ENCODE results near the gene FOXD3.
"Not testable (repeated sequence)": the region's sequence is repeated elsewhere in the genome, so short reads cannot be mapped to it uniquely, and the experiment has no call there.

Gene FOXD3

DNA sequence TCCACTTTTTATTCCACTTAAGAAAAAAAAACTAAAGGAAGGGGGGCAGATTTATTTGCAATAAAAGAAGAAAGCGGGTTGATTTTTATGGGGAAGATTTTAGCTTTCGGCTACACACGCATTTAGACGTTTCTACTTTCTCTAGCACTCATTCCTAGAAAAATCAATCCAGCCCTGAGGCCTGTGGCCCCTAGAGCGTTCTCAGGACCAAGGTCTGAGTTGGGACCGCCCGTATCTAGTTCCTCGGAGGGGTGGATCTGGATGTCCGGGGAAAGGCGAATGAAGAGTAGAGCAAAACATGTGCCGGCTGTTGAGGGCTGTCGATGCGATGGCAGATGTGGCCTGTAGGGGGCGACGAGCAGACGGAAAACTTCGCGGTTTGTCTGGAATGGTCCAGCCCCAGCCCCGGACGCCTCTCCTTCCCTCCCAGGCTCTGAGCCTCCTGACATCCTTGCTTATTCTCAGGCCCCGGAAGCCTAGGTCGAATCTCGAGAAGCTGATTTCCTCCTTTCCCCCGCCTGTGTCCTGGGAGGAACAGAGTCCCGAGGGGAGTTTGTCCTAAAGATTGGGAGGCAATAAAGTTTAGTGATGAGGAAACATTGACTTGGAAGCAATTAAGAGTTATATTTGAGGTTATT is 5.2 kb downstream of the FOXD3 start:
- Histone ChIP-seq H3K27ac (ENCODE audit: insufficient read depth, low read length, poor library complexity, severe bottlenecking) (no peak overlapping the region), H3K4me1 (ENCODE audit: control insufficient read depth, insufficient read depth, low read length, poor library complexity, severe bottlenecking) (peaks cover 22% of the 10 kb centered on the region), H3K27me3 (replicated peaks; ENCODE audit: control insufficient read depth, insufficient read depth, low read length, poor library complexity, severe bottlenecking) (peaks cover 82% of the 10 kb centered on the region), H3K36me3 (ENCODE audit: control insufficient read depth, insufficient read depth, low read length) (no peaks in the 10 kb centered on the region), H3K4me3 (ENCODE audit: insufficient read depth, low read depth, low read length, poor library complexity, severe bottlenecking) (no peak overlapping the region), H3K9me3 (ENCODE audit: control insufficient read depth, low read length) (no peaks in the 10 kb centered on the region)
- no peak for DNase-seq

GRCh38 chr1:63328122-63328521 is 5.8 kb downstream of the FOXD3 start:
- no peak for DNase-seq
- Histone ChIP-seq H3K9me3 (ENCODE audit: control insufficient read depth, low read length) (no peaks in the 10 kb centered on the region), H3K27me3 (replicated peaks; ENCODE audit: control insufficient read depth, insufficient read depth, low read length, poor library complexity, severe bottlenecking) (peaks cover 81% of the 10 kb centered on the region), H3K27ac (ENCODE audit: insufficient read depth, low read length, poor library complexity, severe bottlenecking) (no peak overlapping the region), H3K4me1 (ENCODE audit: control insufficient read depth, insufficient read depth, low read length, poor library complexity, severe bottlenecking) (peaks cover 16% of the 10 kb centered on the region), H3K36me3 (ENCODE audit: control insufficient read depth, insufficient read depth, low read length) (no peaks in the 10 kb centered on the region), H3K4me3 (ENCODE audit: insufficient read depth, low read depth, low read length, poor library complexity, severe bottlenecking) (no peak overlapping the region)

- H3K27me3 ChIP-seq (replicated peaks; ENCODE audit: control insufficient read depth, insufficient read depth, low read length, poor library complexity, severe bottlenecking): peaks cover 81% of the 10 kb centered on the region
- H3K36me3 ChIP-seq (ENCODE audit: control insufficient read depth, insufficient read depth, low read length): no peaks in the 10 kb centered on the region
- no peak overlapping the region for H3K27ac ChIP-seq (ENCODE audit: insufficient read depth, low read length, poor library complexity, severe bottlenecking)
These were observed 6.4 kb downstream of the FOXD3 start for GRCh38 chr1:63328781-63329180.

DNA sequence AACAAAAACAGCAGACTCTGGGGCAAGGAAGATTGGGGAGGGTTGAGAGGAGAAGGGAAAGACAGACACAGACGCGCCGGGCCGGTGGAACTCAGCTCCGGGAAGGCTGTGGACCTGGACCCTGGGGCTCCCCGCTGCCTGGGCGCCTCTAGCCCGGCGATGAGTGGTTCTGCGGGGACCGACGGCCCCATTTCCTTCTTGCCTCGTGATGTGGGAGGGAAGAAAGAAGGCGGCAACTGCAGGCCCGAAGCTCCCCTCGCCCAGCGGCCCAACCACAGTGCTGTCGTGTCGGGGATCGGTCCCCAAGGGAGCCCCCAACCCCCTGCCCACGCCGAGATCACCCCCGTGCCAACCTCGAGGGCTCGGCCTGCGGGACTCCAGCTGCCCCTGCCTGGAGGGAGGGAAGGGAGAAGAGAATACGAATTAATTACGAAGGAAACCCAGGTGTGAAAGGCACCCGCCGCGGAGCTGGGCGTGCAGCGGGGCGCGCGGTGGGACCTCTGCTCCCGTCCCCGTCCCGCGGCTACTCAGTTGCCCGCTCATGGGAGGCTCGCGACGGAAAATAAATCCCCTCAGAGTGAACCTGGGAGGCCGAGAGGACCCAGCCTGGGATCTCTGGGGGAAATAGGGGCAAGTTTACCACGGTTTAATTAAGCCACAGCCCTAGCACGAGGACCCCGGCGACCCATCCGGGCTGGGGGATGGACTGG is 7.4 kb downstream of the FOXD3 start:
- no peak for DNase-seq
- Histone ChIP-seq H3K27ac (ENCODE audit: insufficient read depth, low read length, poor library complexity, severe bottlenecking) (no peak overlapping the region), H3K27me3 (replicated peaks; ENCODE audit: control insufficient read depth, insufficient read depth, low read length, poor library complexity, severe bottlenecking) (peaks cover 73% of the 10 kb centered on the region), H3K9me3 (ENCODE audit: control insufficient read depth, low read length) (no peaks in the 10 kb centered on the region), H3K4me3 (ENCODE audit: insufficient read depth, low read depth, low read length, poor library complexity, severe bottlenecking) (no peak overlapping the region), H3K36me3 (ENCODE audit: control insufficient read depth, insufficient read depth, low read length) (no peaks in the 10 kb centered on the region), H3K4me1 (ENCODE audit: control insufficient read depth, insufficient read depth, low read length, poor library complexity, severe bottlenecking) (peaks cover 8% of the 10 kb centered on the region)

More at GRCh38 chr1:63328781-63329180, 6.4 kb downstream of the FOXD3 start:
- peaks cover 16% of the 10 kb centered on the region for H3K4me1 ChIP-seq (ENCODE audit: control insufficient read depth, insufficient read depth, low read length, poor library complexity, severe bottlenecking)
- no peaks in the 10 kb centered on the region for H3K9me3 ChIP-seq (ENCODE audit: control insufficient read depth, low read length)
- H3K4me3 ChIP-seq (ENCODE audit: insufficient read depth, low read depth, low read length, poor library complexity, severe bottlenecking): no peak overlapping the region
- no peak for DNase-seq

DNA sequence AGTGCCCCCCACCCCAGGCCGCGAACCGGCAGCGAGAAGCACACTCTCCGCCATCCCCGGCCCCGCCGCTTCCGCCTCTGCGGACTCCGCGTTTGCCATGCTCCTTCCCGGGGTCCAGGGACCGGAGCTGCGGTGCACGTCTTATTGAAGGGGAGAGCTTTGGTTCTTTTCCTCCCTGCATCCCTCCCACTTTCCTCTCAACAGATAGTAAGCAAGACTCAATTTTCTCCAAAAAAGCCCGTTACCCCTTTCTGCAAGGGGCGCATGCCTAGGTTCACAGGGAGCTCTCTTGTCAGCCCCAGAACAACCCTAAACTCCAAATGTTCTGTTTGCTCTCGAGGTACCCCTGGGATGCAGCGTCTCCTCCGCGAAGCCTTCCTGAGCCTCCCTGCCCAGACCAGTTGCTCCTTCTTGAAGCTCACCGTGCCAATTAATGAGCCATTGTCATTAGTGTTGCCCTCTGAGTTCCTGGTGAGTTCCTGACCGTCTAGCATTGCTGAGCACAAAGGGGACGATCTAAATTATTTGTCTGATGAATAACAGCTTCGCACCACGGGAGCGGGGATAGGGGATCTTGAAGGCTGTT is 8.1 kb downstream of the FOXD3 start:
- peaks cover 70% of the 10 kb centered on the region for H3K27me3 ChIP-seq (replicated peaks; ENCODE audit: control insufficient read depth, insufficient read depth, low read length, poor library complexity, severe bottlenecking)
- no peaks in the 10 kb centered on the region for H3K9me3 ChIP-seq (ENCODE audit: control insufficient read depth, low read length)
- no peak overlapping the region for H3K4me3 ChIP-seq (ENCODE audit: insufficient read depth, low read depth, low read length, poor library complexity, severe bottlenecking)
- DNase-seq: no peak
- peaks cover 8% of the 10 kb centered on the region for H3K4me1 ChIP-seq (ENCODE audit: control insufficient read depth, insufficient read depth, low read length, poor library complexity, severe bottlenecking)
- no peak overlapping the region for H3K27ac ChIP-seq (ENCODE audit: insufficient read depth, low read length, poor library complexity, severe bottlenecking)
- H3K36me3 ChIP-seq (ENCODE audit: control insufficient read depth, insufficient read depth, low read length): no peaks in the 10 kb centered on the region

DNA sequence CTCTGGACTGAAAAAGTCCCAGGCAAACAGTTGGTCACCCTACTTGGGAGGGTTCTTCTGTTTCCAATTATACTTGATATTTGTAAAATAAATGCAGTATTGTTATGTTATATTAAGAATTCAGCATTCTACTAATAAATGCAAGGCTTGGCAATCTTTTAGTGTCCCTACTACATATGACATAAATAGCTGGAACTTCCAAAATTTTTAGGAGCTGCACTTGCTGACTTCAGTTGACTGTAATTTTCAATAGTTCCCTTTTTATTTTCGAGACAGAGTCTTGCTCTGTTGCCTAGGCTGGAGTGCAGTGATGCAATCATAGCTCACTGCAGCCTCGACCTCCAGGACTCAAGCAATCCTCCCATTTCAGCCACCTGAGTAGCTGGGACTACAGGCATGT is 20.0 kb downstream of the FOXD3 start:
- Histone ChIP-seq H3K9me3 (ENCODE audit: control insufficient read depth, low read length) (no peaks in the 10 kb centered on the region), H3K27me3 (replicated peaks; ENCODE audit: control insufficient read depth, insufficient read depth, low read length, poor library complexity, severe bottlenecking) (no peaks in the 10 kb centered on the region), H3K4me1 (ENCODE audit: control insufficient read depth, insufficient read depth, low read length, poor library complexity, severe bottlenecking) (no peaks in the 10 kb centered on the region), H3K4me3 (ENCODE audit: insufficient read depth, low read depth, low read length, poor library complexity, severe bottlenecking) (no peak overlapping the region), H3K27ac (ENCODE audit: insufficient read depth, low read length, poor library complexity, severe bottlenecking) (no peak overlapping the region), H3K36me3 (ENCODE audit: control insufficient read depth, insufficient read depth, low read length) (no peaks in the 10 kb centered on the region)
- DNase-seq: no peak

GRCh38 chr1:63343922-63344321 is 21.6 kb downstream of the FOXD3 start:
- Histone ChIP-seq H3K4me3 (ENCODE audit: insufficient read depth, low read depth, low read length, poor library complexity, severe bottlenecking) (no peak overlapping the region), H3K4me1 (ENCODE audit: control insufficient read depth, insufficient read depth, low read length, poor library complexity, severe bottlenecking) (no peaks in the 10 kb centered on the region), H3K9me3 (ENCODE audit: control insufficient read depth, low read length) (no peaks in the 10 kb centered on the region), H3K36me3 (ENCODE audit: control insufficient read depth, insufficient read depth, low read length) (no peaks in the 10 kb centered on the region), H3K27me3 (replicated peaks; ENCODE audit: control insufficient read depth, insufficient read depth, low read length, poor library complexity, severe bottlenecking) (no peaks in the 10 kb centered on the region), H3K27ac (ENCODE audit: insufficient read depth, low read length, poor library complexity, severe bottlenecking) (no peak overlapping the region)
- no peak for DNase-seq

DNA sequence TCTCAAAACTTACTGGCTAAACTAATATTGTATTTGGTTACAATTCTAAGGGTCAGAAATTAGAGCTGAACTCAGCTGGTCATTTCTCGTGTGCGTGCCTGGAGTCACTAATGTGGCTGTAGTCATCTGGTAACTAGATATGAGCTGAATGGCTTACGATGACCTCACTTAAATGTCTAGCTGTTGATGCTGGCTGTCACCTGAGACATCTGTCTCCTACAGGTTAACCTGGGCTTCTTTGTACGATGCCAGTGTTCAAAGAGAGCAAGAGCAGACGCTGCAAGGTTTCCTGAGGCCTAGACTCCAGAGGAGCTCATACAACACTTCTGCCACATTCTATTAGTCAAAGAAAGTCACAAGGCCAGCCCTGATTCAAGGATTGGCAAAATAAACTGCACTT is 28.0 kb downstream of the FOXD3 start:
- no peak overlapping the region for H3K27ac ChIP-seq (ENCODE audit: insufficient read depth, low read length, poor library complexity, severe bottlenecking)
- no peaks in the 10 kb centered on the region for H3K9me3 ChIP-seq (ENCODE audit: control insufficient read depth, low read length)
- no peak for DNase-seq
- no peaks in the 10 kb centered on the region for H3K4me1 ChIP-seq (ENCODE audit: control insufficient read depth, insufficient read depth, low read length, poor library complexity, severe bottlenecking)
- H3K36me3 ChIP-seq (ENCODE audit: control insufficient read depth, insufficient read depth, low read length): no peaks in the 10 kb centered on the region
- H3K27me3 ChIP-seq (replicated peaks; ENCODE audit: control insufficient read depth, insufficient read depth, low read length, poor library complexity, severe bottlenecking): peaks cover 5% of the 10 kb centered on the region
- no peak overlapping the region for H3K4me3 ChIP-seq (ENCODE audit: insufficient read depth, low read depth, low read length, poor library complexity, severe bottlenecking)

DNA sequence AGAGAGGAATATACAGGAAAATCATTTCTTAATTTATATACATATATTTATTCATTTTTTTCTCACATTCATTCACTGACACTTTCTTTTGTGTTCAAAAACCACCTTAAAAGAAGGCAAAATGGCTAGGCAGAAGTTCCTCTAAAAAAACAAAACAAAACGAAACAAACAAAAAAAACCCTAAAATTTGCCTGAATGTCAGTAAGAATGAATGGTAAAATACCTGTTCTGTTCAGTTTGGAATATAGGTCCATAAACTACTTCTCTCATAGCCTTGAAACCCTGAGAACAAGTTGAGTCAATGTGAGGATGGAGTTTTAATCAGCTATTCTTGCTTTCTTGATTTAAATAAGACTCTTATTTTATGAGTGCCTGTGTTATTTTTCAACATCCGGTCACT is 30.4 kb downstream of the FOXD3 start:
- no peak overlapping the region for H3K27ac ChIP-seq (ENCODE audit: insufficient read depth, low read length, poor library complexity, severe bottlenecking)
- H3K4me1 ChIP-seq (ENCODE audit: control insufficient read depth, insufficient read depth, low read length, poor library complexity, severe bottlenecking): no peaks in the 10 kb centered on the region
- no peaks in the 10 kb centered on the region for H3K9me3 ChIP-seq (ENCODE audit: control insufficient read depth, low read length)
- H3K27me3 ChIP-seq (replicated peaks; ENCODE audit: control insufficient read depth, insufficient read depth, low read length, poor library complexity, severe bottlenecking): peaks cover 5% of the 10 kb centered on the region
- DNase-seq: no peak
- H3K4me3 ChIP-seq (ENCODE audit: insufficient read depth, low read depth, low read length, poor library complexity, severe bottlenecking): no peak overlapping the region
- H3K36me3 ChIP-seq (ENCODE audit: control insufficient read depth, insufficient read depth, low read length): no peaks in the 10 kb centered on the region

DNA sequence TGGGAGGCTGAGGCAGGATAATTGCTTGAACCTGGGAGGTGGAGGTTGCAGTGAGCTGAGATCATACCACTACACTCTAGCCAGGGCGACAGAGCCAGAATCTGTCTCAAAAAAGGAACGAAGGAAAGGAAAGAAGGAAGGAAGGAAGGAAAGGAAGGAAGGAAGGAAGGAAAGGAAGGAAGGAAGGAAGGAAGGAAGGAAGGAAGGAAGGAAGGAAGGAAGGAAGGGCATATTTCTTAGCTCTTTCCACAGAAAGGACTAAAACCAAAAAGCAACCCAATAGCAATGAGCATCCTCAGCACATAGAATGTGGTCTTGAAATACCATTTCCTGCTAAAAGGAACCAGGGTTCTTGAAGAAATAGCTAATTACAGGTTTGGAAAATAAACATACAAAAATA is 33.9 kb downstream of the FOXD3 start:
- DNase-seq; H3K36me3 ChIP-seq (ENCODE audit: control insufficient read depth, insufficient read depth, low read length); H3K27me3 ChIP-seq (replicated peaks; ENCODE audit: control insufficient read depth, insufficient read depth, low read length, poor library complexity, severe bottlenecking); H3K4me1 ChIP-seq (ENCODE audit: control insufficient read depth, insufficient read depth, low read length, poor library complexity, severe bottlenecking); H3K4me3 ChIP-seq (ENCODE audit: insufficient read depth, low read depth, low read length, poor library complexity, severe bottlenecking); H3K27ac ChIP-seq (ENCODE audit: insufficient read depth, low read length, poor library complexity, severe bottlenecking); H3K9me3 ChIP-seq (ENCODE audit: control insufficient read depth, low read length): not testable (repeated sequence)
